ENCODE data around the gene SMYD5.
A peak's percentile ranks its signal among the peaks of the same experiment; 100 is the strongest.

Gene SMYD5

DNA sequence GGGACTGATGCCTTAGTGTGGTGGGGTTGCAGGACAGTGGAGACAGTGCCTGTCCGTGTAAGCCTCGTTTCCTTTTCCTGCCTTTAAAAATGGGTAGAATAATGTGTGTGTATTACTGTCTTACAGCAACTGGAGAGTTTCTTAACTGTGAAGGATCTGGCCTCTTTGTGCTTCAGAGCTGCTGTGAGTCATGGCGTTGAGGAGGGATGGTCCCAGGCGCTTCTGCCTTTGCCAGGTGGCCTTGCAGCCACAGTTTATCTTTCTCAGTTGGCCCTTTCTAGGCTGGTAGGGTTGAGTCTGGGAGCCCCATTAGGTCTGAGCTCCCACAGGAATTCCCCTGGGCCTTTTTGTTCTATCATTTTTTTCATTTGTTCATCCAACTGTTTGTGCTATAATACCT, 9.8 kb downstream of the SMYD5 start:
- DNase-seq (ENCODE audit: extremely low read depth, insufficient read length), result no peak
- TF ChIP-seq, protein P1, sequence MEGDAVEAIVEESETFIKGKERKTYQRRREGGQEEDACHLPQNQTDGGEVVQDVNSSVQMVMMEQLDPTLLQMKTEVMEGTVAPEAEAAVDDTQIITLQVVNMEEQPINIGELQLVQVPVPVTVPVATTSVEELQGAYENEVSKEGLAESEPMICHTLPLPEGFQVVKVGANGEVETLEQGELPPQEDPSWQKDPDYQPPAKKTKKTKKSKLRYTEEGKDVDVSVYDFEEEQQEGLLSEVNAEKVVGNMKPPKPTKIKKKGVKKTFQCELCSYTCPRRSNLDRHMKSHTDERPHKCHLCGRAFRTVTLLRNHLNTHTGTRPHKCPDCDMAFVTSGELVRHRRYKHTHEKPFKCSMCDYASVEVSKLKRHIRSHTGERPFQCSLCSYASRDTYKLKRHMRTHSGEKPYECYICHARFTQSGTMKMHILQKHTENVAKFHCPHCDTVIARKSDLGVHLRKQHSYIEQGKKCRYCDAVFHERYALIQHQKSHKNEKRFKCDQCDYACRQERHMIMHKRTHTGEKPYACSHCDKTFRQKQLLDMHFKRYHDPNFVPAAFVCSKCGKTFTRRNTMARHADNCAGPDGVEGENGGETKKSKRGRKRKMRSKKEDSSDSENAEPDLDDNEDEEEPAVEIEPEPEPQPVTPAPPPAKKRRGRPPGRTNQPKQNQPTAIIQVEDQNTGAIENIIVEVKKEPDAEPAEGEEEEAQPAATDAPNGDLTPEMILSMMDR (IDR thresholded peaks at IDR 0.05; ENCODE audit: insufficient read depth, low read length, poor library complexity, severe bottlenecking), result no peak
- Histone ChIP-seq H3K4me3 (replicated peaks; ENCODE audit: low read depth, low read length) (no peak overlapping the region), H3K36me3 (ENCODE audit: control insufficient read depth, insufficient read depth, low read length) (peaks cover 20% of the 10 kb centered on the region), H3K27me3 (replicated peaks; ENCODE audit: control insufficient read depth, insufficient read depth, low read length) (no peaks in the 10 kb centered on the region)

DNA sequence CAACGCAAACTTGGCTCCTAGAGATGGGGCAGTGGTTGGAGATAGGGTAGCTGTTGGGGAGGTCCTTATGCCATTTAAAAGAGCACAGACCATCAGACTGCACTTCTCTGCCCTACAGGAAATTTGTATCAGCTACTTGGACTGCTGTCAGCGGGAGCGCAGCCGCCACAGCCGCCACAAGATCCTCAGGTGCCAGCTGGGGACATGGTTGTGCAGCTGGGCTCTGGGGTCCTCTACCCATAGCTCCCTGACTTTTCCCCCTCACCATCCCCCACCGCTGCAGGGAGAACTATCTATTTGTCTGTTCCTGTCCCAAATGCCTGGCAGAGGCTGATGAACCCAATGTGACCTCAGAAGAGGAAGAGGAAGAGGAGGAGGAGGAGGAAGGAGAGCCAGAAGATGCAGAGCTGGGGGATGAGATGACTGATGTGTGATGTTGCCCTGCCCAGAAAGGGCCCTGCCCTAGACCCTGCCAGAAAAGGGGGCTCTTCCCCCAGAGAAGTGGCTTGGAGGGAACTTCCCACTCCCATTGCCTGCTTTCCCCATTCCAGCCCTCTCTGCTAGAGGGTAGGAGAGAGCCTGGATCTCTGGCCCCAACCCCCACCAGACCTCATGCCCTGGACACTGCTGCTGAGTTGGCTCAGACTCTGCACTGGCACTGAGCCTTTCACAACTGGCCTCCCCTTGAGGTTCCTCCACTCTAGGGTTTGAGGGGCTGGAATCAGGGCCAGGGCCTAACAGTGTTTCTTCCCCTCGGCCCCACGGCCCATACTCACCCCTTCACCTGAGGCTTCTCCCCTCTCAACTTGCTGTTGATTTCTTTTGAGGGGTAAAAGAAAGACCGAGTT, 11.7 kb downstream of the SMYD5 start:
- TF ChIP-seq, protein P1 (IDR thresholded peaks at IDR 0.05; ENCODE audit: insufficient read depth, low read length, poor library complexity, severe bottlenecking), result no peak
- no peak for DNase-seq (ENCODE audit: extremely low read depth, insufficient read length)
- Histone ChIP-seq H3K27me3 (replicated peaks; ENCODE audit: control insufficient read depth, insufficient read depth, low read length) (no peaks in the 10 kb centered on the region), H3K36me3 (ENCODE audit: control insufficient read depth, insufficient read depth, low read length) (peaks cover 20% of the 10 kb centered on the region), H3K4me3 (replicated peaks; ENCODE audit: low read depth, low read length) (no peak overlapping the region)

DNA sequence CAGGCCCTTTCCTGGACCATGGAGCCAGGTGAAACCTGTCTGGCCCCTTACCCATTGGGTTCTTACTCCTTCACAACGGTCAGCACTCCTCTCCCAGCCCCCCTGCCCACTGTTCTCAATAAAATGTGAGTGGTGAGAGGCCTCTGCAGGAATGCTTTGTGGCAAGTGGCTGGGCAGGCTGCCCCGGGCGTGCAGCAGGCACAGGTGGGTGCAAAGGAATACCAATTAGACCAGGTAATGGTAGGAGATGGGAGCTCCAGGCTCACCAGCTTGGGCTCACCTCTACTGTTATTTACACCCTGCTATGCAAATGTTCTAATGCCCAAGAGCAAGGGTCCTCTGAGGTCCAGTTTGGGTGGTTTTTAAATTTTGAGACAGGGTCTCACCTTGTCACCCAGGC, 13.0 kb downstream of the SMYD5 start:
- TF ChIP-seq, protein P1 (IDR thresholded peaks at IDR 0.05; ENCODE audit: insufficient read depth, low read length, poor library complexity, severe bottlenecking), result no peak
- DNase-seq (ENCODE audit: extremely low read depth, insufficient read length), result no peak
- Histone ChIP-seq H3K4me3 (replicated peaks; ENCODE audit: low read depth, low read length) (no peak overlapping the region), H3K36me3 (ENCODE audit: control insufficient read depth, insufficient read depth, low read length) (peaks cover 20% of the 10 kb centered on the region), H3K27me3 (replicated peaks; ENCODE audit: control insufficient read depth, insufficient read depth, low read length) (no peaks in the 10 kb centered on the region)

DNA sequence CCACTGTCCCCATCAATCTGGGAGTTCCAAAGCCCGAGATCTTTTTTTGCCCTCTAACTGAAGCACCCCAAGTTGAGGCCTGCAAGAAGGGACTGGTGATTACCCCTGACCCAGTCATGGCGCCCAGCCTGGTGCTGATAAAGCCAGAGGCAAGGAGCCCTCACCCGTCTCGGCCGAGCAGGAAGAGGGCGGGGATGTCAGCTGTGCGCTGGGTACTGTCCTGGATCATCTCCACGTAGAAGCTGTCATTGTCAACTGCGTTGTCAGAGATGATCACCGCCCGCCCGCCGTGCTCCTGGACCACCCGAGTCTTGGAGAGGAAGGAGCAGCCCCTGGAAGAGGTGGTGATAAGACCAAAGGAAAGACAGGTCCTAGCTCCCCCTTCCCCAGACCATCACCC, 14.6 kb downstream of the SMYD5 start:
- Histone ChIP-seq H3K27me3 (replicated peaks; ENCODE audit: control insufficient read depth, insufficient read depth, low read length) (no peaks in the 10 kb centered on the region), H3K36me3 (ENCODE audit: control insufficient read depth, insufficient read depth, low read length) (peaks cover 18% of the 10 kb centered on the region), H3K4me3 (replicated peaks; ENCODE audit: low read depth, low read length) (no peak overlapping the region)
- TF ChIP-seq, protein P1 (IDR thresholded peaks at IDR 0.05; ENCODE audit: insufficient read depth, low read length, poor library complexity, severe bottlenecking), result no peak
- DNase-seq (ENCODE audit: extremely low read depth, insufficient read length), result no peak

DNA sequence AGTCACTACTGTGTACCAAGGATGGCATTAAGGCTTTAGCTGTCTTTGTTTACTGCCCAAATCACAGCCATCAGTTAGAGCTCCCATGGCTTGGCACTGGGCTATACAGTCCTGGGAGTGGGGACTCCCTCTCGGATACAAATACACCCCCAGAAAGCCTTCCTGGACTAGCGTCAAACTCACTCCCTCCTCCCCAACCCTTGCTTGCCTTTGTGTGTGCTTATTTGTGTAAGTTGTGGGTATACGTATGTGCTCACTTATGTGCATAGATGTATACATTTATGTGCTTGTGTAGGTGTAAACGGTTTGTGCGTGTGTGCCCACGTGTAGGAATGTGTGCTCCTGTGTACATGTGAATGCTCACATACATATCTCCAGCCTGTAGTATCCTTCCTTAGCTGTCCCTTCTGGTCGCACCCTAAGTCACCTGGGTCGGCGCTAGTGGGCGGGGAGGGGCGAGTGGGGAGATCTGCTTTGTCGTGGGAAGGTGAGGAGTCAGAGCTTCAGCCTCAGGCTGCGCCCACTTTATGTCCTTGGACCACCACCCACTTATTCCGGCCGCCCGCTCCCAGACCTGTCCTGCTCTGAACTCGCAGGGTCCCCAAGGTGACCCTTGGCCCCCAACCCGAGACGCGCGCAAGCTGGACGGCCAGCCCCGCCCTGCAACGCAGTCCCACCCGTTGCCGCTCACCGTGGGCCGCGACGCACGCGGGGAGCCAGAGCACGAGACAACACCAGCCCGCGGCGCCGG, 18.5 kb downstream of the SMYD5 start:
- TF ChIP-seq, protein P1 (IDR thresholded peaks at IDR 0.05; ENCODE audit: insufficient read depth, low read length, poor library complexity, severe bottlenecking), result peak; percentile 13
- Histone ChIP-seq H3K4me3 (replicated peaks; ENCODE audit: low read depth, low read length) (peak overlapping the region; percentile 80), H3K27me3 (replicated peaks; ENCODE audit: control insufficient read depth, insufficient read depth, low read length) (no peaks in the 10 kb centered on the region), H3K36me3 (ENCODE audit: control insufficient read depth, insufficient read depth, low read length) (no peaks in the 10 kb centered on the region; the same call in 1 of the 2 replicates)
- DNase-seq (ENCODE audit: extremely low read depth, insufficient read length), result no peak
